Aorta (tissue), 5 donors: ENCODE data around the gene DDX10. TPM values are rescaled to one million over a fixed set of nuclear protein-coding genes. Genes with fewer than 3 reads are reported as not detected.

ENCODE experiments used
- ATAC-seq: fragments of 200-7000 bp; cut with Tn5 transposase; one replicate; pipeline ENCODE4 v1.9.1; 2022; ENCODE audit warnings: moderate library complexity; ENCODE audit not compliant: low FRiP score
- DNase-seq, 2 donors: peaks; one replicate each; pipeline ENCODE4 v3.0.0-alpha.2; 2020
- H3K27ac ChIP-seq, 2 donors: one replicate each; pipeline ENCODE4 v1.5.1; 2013; ENCODE audit warnings: low read length in 2 of 2, mild to moderate bottlenecking in 2 of 2, moderate library complexity in 2 of 2, control low read depth in 1 of 2, inconsistent platforms in 1 of 2, low read depth in 1 of 2
- H3K27me3 ChIP-seq, 2 donors: one replicate each; pipeline ENCODE4 v1.6.1; 2013; ENCODE audit warnings: control low read depth in 1 of 2, low read length in 1 of 2, mild to moderate bottlenecking in 1 of 2, moderate library complexity in 1 of 2; ENCODE audit not compliant: insufficient read depth in 2 of 2, control insufficient read depth in 1 of 2
- H3K36me3 ChIP-seq, 2 donors: one replicate each; pipeline ENCODE4 v1.6.1; 2013; ENCODE audit warnings: control low read depth in 1 of 2, low read length in 1 of 2, mild to moderate bottlenecking in 1 of 2; ENCODE audit not compliant: insufficient read depth in 2 of 2, control insufficient read depth in 1 of 2
- H3K4me1 ChIP-seq, 2 donors: one replicate each; pipeline ENCODE4 v1.6.1; 2013; ENCODE audit warnings: low read length in 2 of 2, control low read depth in 1 of 2, mild to moderate bottlenecking in 1 of 2, moderate library complexity in 1 of 2; ENCODE audit not compliant: insufficient read depth in 2 of 2, control insufficient read depth in 1 of 2
- H3K4me3 ChIP-seq, 2 donors: one replicate each; pipeline ENCODE4 v1.5.1; 2013; ENCODE audit warnings: low read length in 2 of 2, control low read depth in 1 of 2, mild to moderate bottlenecking in 1 of 2
- H3K9me3 ChIP-seq: one replicate; pipeline ENCODE4 v1.6.1; 2013; ENCODE audit warnings: mild to moderate bottlenecking, low read length; ENCODE audit not compliant: control insufficient read depth
- WGBS, 2 donors: extraction: QIAGEN DNeasy Blood & Tissue Kit; methylation state at CpG; one replicate each; pipeline ENCODE4 v1.1.7; 2013; 5-methylcytosine and 5-hydroxymethylcytosine counted together
- intact Hi-C, 2 donors: fragments of 100-400 bp; cut with DNase I; formaldehyde crosslinking; loops; one replicate each; pipeline versions ENCODE4 v1.14.2 to v1.15.0; 2022
- polyA plus RNA-seq, 2 donors: library from polyadenylated mRNA; stranded (reverse); fragments of 200-250 nt; gene quantifications; one replicate each; pipeline ENCODE4 v1.2.3, GENCODE V29; 2013
- total RNA-seq, 2 donors: library from RNA; stranded (reverse); fragmentation: NEBNext Ultra II Directional; extraction: Animal tissue kit (Norgen Biotek cat#: 25700); gene quantifications; one replicate each; pipeline ENCODE4 v1.2.1, GENCODE V29; 2021
- donor health status: healthy with polysubstance abuse.
- donor health status: Bipolar disorder and iron deficiency.
- donor health status: DM: no; HTN: no; CAD: no.
- donor health status: DM: no; HTN: no; CAD: no.
- donor health status: DM: yes; HTN: yes; CAD: no.

The DDX10 gene
- total and polyA plus RNA-seq, 4 donors, result 9.3 to 24.2 (median 15.3) TPM

- no peak overlapping the region for H3K4me3 ChIP-seq
- ATAC-seq, result no peak
- WGBS, 2 donors, result 45 to 70% methylated on average over 1 of the region's 1 CpG
- no peaks in the 10 kb centered on the region for H3K4me1 ChIP-seq
- no peaks in the 10 kb centered on the region for H3K36me3 ChIP-seq
- H3K27me3 ChIP-seq, result no peaks in the 10 kb centered on the region
- no peak overlapping the region for H3K27ac ChIP-seq
- intact Hi-C loops, result no loop called here
- DNase-seq, result no peak
- H3K9me3 ChIP-seq, result no peaks in the 10 kb centered on the region
Observed at GRCh38 chr11:108904480-108904879, 239.6 kb downstream of the DDX10 start.

- peak; percentile 41 for ATAC-seq
Observed at GRCh38 chr11:108906329-108906728, 241.5 kb downstream of the DDX10 start.

GRCh38 chr11:108906826-108907225 is 242.0 kb downstream of the DDX10 start:
- WGBS, 2 donors, result 66 to 73% methylated on average over 2 of the region's 2 CpGs
- Histone ChIP-seq H3K4me3 (no peak overlapping the region), H3K27ac (no peak overlapping the region)

More at GRCh38 chr11:108906329-108906728, 241.5 kb downstream of the DDX10 start:
- Histone ChIP-seq H3K4me1 (no peaks in the 10 kb centered on the region), H3K27me3 (no peaks in the 10 kb centered on the region), H3K27ac (no peak overlapping the region), H3K9me3 (no peaks in the 10 kb centered on the region), H3K4me3 (no peak overlapping the region), H3K36me3 (no peaks in the 10 kb centered on the region)
- intact Hi-C loops, result no loop called here
- DNase-seq, result no peak

DNA sequence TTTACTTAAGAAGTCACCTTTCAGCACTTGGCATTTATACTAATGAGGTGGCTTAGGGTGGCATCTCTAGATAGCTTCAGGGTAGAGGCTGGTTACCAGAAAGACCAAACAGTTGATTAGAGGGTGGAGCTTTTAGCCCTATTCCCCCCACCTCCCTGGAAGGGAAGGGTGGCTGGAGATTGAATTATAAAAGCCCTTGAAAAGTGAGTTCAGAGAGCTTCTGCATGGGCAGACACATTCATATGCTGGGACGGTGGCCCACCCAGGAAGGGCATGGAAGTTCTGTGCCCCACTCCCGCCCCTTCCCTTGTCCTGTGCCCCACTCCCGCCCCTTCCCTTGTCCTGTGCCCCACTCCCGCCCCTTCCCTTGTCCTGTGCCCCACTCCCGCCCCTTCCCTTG is 244.2 kb downstream of the DDX10 start:
- H3K4me3 ChIP-seq, result no peak overlapping the region
- WGBS, 2 donors, result 94 to 100% methylated on average over 2 to 5 of the region's 5 CpGs
- H3K27ac ChIP-seq, result no peak overlapping the region
- ATAC-seq (no peak), DNase-seq (no peak)
- intact Hi-C loops, result no loop called here
- H3K27me3 ChIP-seq, result no peaks in the 10 kb centered on the region
- no peaks in the 10 kb centered on the region for H3K4me1 ChIP-seq
- no peaks in the 10 kb centered on the region for H3K36me3 ChIP-seq
- H3K9me3 ChIP-seq, result no peaks in the 10 kb centered on the region

More at GRCh38 chr11:108906826-108907225, 242.0 kb downstream of the DDX10 start:
- no peaks in the 10 kb centered on the region for H3K36me3 ChIP-seq
- no peaks in the 10 kb centered on the region for H3K4me1 ChIP-seq
- no peaks in the 10 kb centered on the region for H3K27me3 ChIP-seq
- DNase-seq (no peak), ATAC-seq (no peak)
- no peaks in the 10 kb centered on the region for H3K9me3 ChIP-seq
- intact Hi-C loops, result no loop called here

GRCh38 chr11:108909921-108910320 is 245.1 kb downstream of the DDX10 start:
- WGBS, 2 donors, result 97 to 98% methylated on average over 3 of the region's 3 CpGs
- Histone ChIP-seq H3K36me3 (no peaks in the 10 kb centered on the region), H3K4me3 (no peak overlapping the region), H3K27me3 (no peaks in the 10 kb centered on the region), H3K4me1 (no peaks in the 10 kb centered on the region), H3K9me3 (no peaks in the 10 kb centered on the region), H3K27ac (no peak overlapping the region)
- intact Hi-C loops, result no loop called here
- no peak for ATAC-seq
- no peak for DNase-seq

DNA sequence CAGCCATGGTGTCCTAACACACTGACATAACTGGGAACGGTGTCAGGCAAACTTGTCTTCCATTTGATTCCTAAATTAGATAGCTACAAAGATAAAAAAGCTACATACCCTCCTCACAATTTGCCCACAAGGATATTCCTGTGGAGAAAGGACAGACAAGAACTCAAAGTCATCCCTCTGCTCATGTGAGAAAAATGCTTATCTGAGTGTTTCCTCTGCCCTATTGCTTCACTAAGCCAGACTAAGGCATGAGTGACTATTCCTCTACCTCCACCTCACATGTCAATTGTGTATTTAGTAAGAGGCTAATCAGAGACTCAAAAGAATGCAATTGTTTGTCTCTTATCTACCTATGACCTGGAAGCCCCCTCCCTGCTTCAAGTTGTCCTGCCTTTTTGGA is 247.7 kb downstream of the DDX10 start:
- 97 to 100% methylated on average over 1 of the region's 1 CpG for WGBS, 2 donors
- DNase-seq (no peak), ATAC-seq (no peak)
- no peaks in the 10 kb centered on the region for H3K4me1 ChIP-seq
- no peaks in the 10 kb centered on the region for H3K36me3 ChIP-seq
- H3K4me3 ChIP-seq, result no peak overlapping the region
- H3K9me3 ChIP-seq, result no peaks in the 10 kb centered on the region
- H3K27me3 ChIP-seq, result no peaks in the 10 kb centered on the region
- intact Hi-C loops, result no loop called here
- no peak overlapping the region for H3K27ac ChIP-seq

DNA sequence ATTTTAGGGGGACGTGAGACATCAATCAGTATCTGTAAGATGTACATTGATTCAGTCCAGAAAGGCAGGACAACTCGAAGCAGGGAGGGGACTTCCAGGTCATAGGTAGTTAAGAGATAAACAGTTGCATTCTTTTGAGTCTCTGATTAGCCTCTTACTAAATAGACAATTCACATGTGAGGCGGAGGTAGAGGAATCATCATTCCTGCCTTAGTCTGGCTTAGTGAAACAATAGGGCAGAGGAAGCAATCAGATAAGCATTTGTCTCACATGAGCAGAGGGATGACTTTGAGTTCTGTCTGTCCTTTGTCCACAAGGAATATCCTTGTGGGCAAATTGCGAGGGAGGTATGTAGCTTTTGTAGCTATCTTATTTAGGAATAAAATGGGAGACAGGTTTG is 248.3 kb downstream of the DDX10 start:
- no peak for ATAC-seq
- WGBS, 2 donors, result 90 to 96% methylated on average over 4 of the region's 4 CpGs
- intact Hi-C loops, result no loop called here
- Histone ChIP-seq H3K4me1 (no peaks in the 10 kb centered on the region), H3K27me3 (no peaks in the 10 kb centered on the region), H3K27ac (no peak overlapping the region), H3K9me3 (no peaks in the 10 kb centered on the region), H3K4me3 (no peak overlapping the region), H3K36me3 (no peaks in the 10 kb centered on the region)
- no peak for DNase-seq

- no peaks in the 10 kb centered on the region for H3K4me1 ChIP-seq
- H3K9me3 ChIP-seq, result no peaks in the 10 kb centered on the region
- DNase-seq, result no peak
- no peaks in the 10 kb centered on the region for H3K27me3 ChIP-seq
- ATAC-seq, result no peak
- WGBS, 2 donors, result 97 to 99% methylated on average over 2 of the region's 2 CpGs
- H3K27ac ChIP-seq, result no peak overlapping the region
- H3K36me3 ChIP-seq, result no peaks in the 10 kb centered on the region
- intact Hi-C loops, result no loop called here
- H3K4me3 ChIP-seq, result no peak overlapping the region
Observed at GRCh38 chr11:108914211-108914610, 249.3 kb downstream of the DDX10 start.

- no peaks in the 10 kb centered on the region for H3K4me1 ChIP-seq
- no peak for ATAC-seq
- no peaks in the 10 kb centered on the region for H3K36me3 ChIP-seq
- H3K27me3 ChIP-seq, result no peaks in the 10 kb centered on the region
- DNase-seq, result no peak
- H3K4me3 ChIP-seq, result no peak overlapping the region
- no peak overlapping the region for H3K27ac ChIP-seq
- no peaks in the 10 kb centered on the region for H3K9me3 ChIP-seq
- intact Hi-C loops, result no loop called here
Observed at GRCh38 chr11:108914981-108915380, 250.1 kb downstream of the DDX10 start.
